Endothelial cell of umbilical vein (primary cell): ENCODE results near the gene FYB1. TPM values are rescaled to one million over a fixed set of nuclear protein-coding genes. Genes with fewer than 3 reads are reported as not detected.

Source experiments
- BruUV-seq: library from RNA; stranded (reverse); fragments of 400-500 nt; replicated peaks from 2 replicates; lab custom pipeline; 2021; lab: Mats Ljungman, UMichigan
- CTCF ChIA-PET: fragments of 300-600, 350-600 bp; sonication (Branson Sonifier 250); formaldehyde crosslinking; loops from one replicate; lab custom pipeline; 2021; ENCODE audit warnings: antibody characterized with exemption, inconsistent platforms; lab: Charles Lee
- POLR2A ChIA-PET: fragments of 300-600, 350-600 bp; sonication (Branson Sonifier 250); formaldehyde crosslinking; loops from one replicate; lab custom pipeline; 2021; ENCODE audit warnings: antibody characterized with exemption, inconsistent platforms; lab: Charles Lee
- DNase-seq: peaks from one replicate; pipeline ENCODE4 v3.0.0-alpha.2; 2011; ENCODE audit warnings: low read depth, low spot score
- FAIRE-seq: peaks from 2 replicates; lab custom pipeline; 2011; peaks lifted over from hg19 to GRCh38; lab: Jason Lieb, UNC
- H2AFZ ChIP-seq: 2 replicates; pipeline ENCODE4 v1.6.0; 2012; ENCODE audit warnings: low read depth, low read length, control low read depth, inconsistent platforms
- H3K27ac ChIP-seq: 2 replicates; pipeline ENCODE4 v1.5.1; 2011; ENCODE audit warnings: low read depth, mild to moderate bottlenecking, control low read depth, low read length, moderate library complexity; ENCODE audit not compliant: insufficient read depth
- H3K27me3 ChIP-seq, 2 experiments: 2 replicates each; pipeline versions ENCODE4 v1.6.0 to v1.6.1; 2011; ENCODE audit warnings: low read length in 2 of 2, mixed read lengths in 1 of 2; ENCODE audit not compliant: control insufficient read depth in 2 of 2, insufficient read depth in 2 of 2
- H3K36me3 ChIP-seq, 2 experiments: 2 replicates in 1 of 2; 3 replicates in 1 of 2; pipeline ENCODE4 v1.5.1; 2011; ENCODE audit warnings: low read length in 2 of 2, mild to moderate bottlenecking in 1 of 2, moderate library complexity in 1 of 2; ENCODE audit not compliant: control insufficient read depth in 2 of 2, insufficient read depth in 2 of 2; ENCODE audit errors: extremely low read depth in 1 of 2
- H3K4me1 ChIP-seq: 3 replicates; pipeline ENCODE4 v1.5.1; 2011; ENCODE audit warnings: mild to moderate bottlenecking, low read length; ENCODE audit not compliant: control insufficient read depth, insufficient read depth; ENCODE audit errors: extremely low read depth
- H3K4me2 ChIP-seq: 2 replicates; pipeline ENCODE4 v1.6.1; 2011; ENCODE audit warnings: low read length, control low read depth, mixed read lengths; ENCODE audit not compliant: insufficient read depth
- H3K4me3 ChIP-seq, 3 experiments: fragments of 200-600 bp in 1 of 3; sonication (generic), shearing (Covaris generic) in 1 of 3; replicated peaks in 1 of 3; 2 replicates each; pipeline ENCODE4 v1.5.1; 2011 to 2016; ENCODE audit warnings: control low read depth in 3 of 3, low read length in 3 of 3, mild to moderate bottlenecking in 2 of 3, inconsistent platforms in 1 of 3, low read depth in 1 of 3, moderate library complexity in 1 of 3; ENCODE audit not compliant: insufficient read depth in 1 of 3
- H3K79me2 ChIP-seq: 2 replicates; pipeline ENCODE4 v1.6.0; 2012; ENCODE audit warnings: low read length, inconsistent platforms; ENCODE audit not compliant: control insufficient read depth, insufficient read depth
- H3K9ac ChIP-seq: replicated peaks from 2 replicates; pipeline ENCODE3; 2011; ENCODE audit warnings: low read length, control low read depth; ENCODE audit not compliant: insufficient read depth; ENCODE audit errors: extremely low read depth
- H3K9me1 ChIP-seq: replicated peaks from 3 replicates; pipeline ENCODE4 v1.6.0; 2011; ENCODE audit warnings: mild to moderate bottlenecking, low read length; ENCODE audit not compliant: control insufficient read depth, insufficient read depth; ENCODE audit errors: extremely low read depth
- H3K9me3 ChIP-seq: replicated peaks from 2 replicates; pipeline ENCODE4 v1.5.1; 2012; ENCODE audit warnings: low read length, inconsistent platforms; ENCODE audit not compliant: control insufficient read depth, insufficient read depth
- H4K20me1 ChIP-seq: replicated peaks from 2 replicates; pipeline ENCODE3; 2011; ENCODE audit warnings: mild to moderate bottlenecking, low read length; ENCODE audit not compliant: control insufficient read depth, insufficient read depth; ENCODE audit errors: extremely low read depth
- CTCF ChIP-seq, 2 donors: IDR thresholded peaks; 1 replicate in 1 of 2; 2 replicates in 1 of 2; pipeline ENCODE4 v1.5.1; 2011; ENCODE audit warnings: low read length in 2 of 2, mild to moderate bottlenecking in 2 of 2, moderate library complexity in 2 of 2, control low read depth in 1 of 2, inconsistent platforms in 1 of 2, low read depth in 1 of 2; ENCODE audit not compliant: insufficient read depth in 1 of 2; ENCODE audit errors: extremely low read depth in 1 of 2
- EZH2 ChIP-seq: IDR thresholded peaks from 2 replicates; pipeline ENCODE4 v1.6.1; 2012; ENCODE audit warnings: borderline replicate concordance, low read depth, mild to moderate bottlenecking, moderate library complexity, low read length, inconsistent platforms; ENCODE audit not compliant: severe bottlenecking
- FOS ChIP-seq: IDR thresholded peaks from 2 replicates; pipeline ENCODE4 v1.6.1; 2011; ENCODE audit warnings: mild to moderate bottlenecking, low read length, moderate library complexity, borderline replicate concordance; ENCODE audit not compliant: insufficient read depth
- GATA2 ChIP-seq: IDR thresholded peaks from 2 replicates; pipeline ENCODE4 v1.7.0; 2011; ENCODE audit warnings: low read depth, mild to moderate bottlenecking, moderate library complexity, mixed read lengths, low read length; ENCODE audit not compliant: insufficient read length, insufficient read depth
- JUN ChIP-seq: IDR thresholded peaks from 2 replicates; pipeline ENCODE4 v1.6.1; 2011; ENCODE audit warnings: borderline replicate concordance, low read depth; ENCODE audit not compliant: insufficient read length, insufficient read depth
- MAX ChIP-seq: IDR thresholded peaks from 2 replicates; pipeline ENCODE4 v1.6.1; 2011; ENCODE audit not compliant: insufficient read depth, insufficient read length
- MYC ChIP-seq: IDR thresholded peaks from one replicate; pipeline ENCODE4 v1.6.1; 2011; ENCODE audit warnings: mild to moderate bottlenecking, low read depth, low read length
- POLR2A ChIP-seq: IDR thresholded peaks from 2 replicates; pipeline ENCODE4 v1.6.1; 2012; ENCODE audit warnings: low read depth, mild to moderate bottlenecking, control low read depth, low read length
- POLR2AphosphoS5 ChIP-seq: IDR thresholded peaks from 2 replicates; pipeline ENCODE4 v1.6.1; 2012; ENCODE audit warnings: low read depth, mild to moderate bottlenecking, control low read depth, low read length, moderate library complexity; ENCODE audit not compliant: insufficient read depth
- dilution Hi-C: fragments of 300-500 bp; cut with MboI; formaldehyde crosslinking; loops from one replicate; pipeline ENCODE4 v1.15.0; 2019; ENCODE audit warnings: low sequenced_read_pairs; ENCODE audit not compliant: extremely low pct_ligation_motif_present
- intact Hi-C: fragments of 100-400 bp; cut with micrococcal nuclease; formaldehyde crosslinking; loops from one replicate; pipeline ENCODE4 v1.10.0; 2022
- polyA plus RNA-seq, 4 experiments: library from polyadenylated mRNA; depleted of rRNA in 3 of 4; stranded (reverse) in 3 of 4; unstranded in 1 of 4; fragments of >200 nt; gene quantifications; 2 replicates each; pipeline versions ENCODE4 v1.2.1 to v1.2.3, GENCODE V29; 2011 to 2012; ENCODE audit warnings: missing spikeins in 1 of 4
- total RNA-seq: library from RNA; stranded (reverse); gene quantifications from 2 replicates; pipeline ENCODE4 v1.2.3, GENCODE V29; 2021

The FYB1 gene
- total and polyA plus RNA-seq, 2 donors (not counting 3 experiments of a cell fraction or from before 2014, with no cell fraction given), result 0.44 TPM; not detected in 1

GRCh38 chr5:39100851-39101396 lies 118.4 kb downstream of the FYB1 start:
- H3K27ac ChIP-seq, result peak overlapping the region; percentile 14
- H3K4me1 ChIP-seq, result peaks cover 20% of the 10 kb centered on the region
- H2AFZ ChIP-seq, result peak overlapping the region; percentile 43
- ChIA-PET CTCF (interaction anchor here (0.8 to 1.4 kb wide), 4 partner anchors 17 to 29 kb away, joined by 3 to 6 read pairs (median 4); no protein-coding TSS in a partner anchor), POLR2A (no interaction called here)
- H4K20me1 ChIP-seq, result no peaks in the 10 kb centered on the region
- H3K9ac ChIP-seq, result no peak overlapping the region
- no peaks in the 10 kb centered on the region for H3K9me3 ChIP-seq
- no peaks in the 10 kb centered on the region for H3K79me2 ChIP-seq
- H3K27me3 ChIP-seq, result no peaks in the 10 kb centered on the region
- FAIRE-seq (peak; percentile 76), DNase-seq (peak; percentile 65)
- intact Hi-C loops, result loop anchor here (1.0 kb wide), 1 partner anchor 8 kb away; no protein-coding TSS in a partner anchor
- no peak overlapping the region for H3K4me3 ChIP-seq
- H3K9me1 ChIP-seq, result no peaks in the 10 kb centered on the region
- H3K36me3 ChIP-seq, result no peaks in the 10 kb centered on the region
- dilution Hi-C loops, result no loop called here
- peak; percentile 13 for TF ChIP-seq GATA2
- no peak for TF ChIP-seq EZH2
- TF ChIP-seq POLR2A, result no peak
- no peak for TF ChIP-seq JUN
- no peak for TF ChIP-seq MYC
- TF ChIP-seq POLR2AphosphoS5, result peak; percentile 34
- TF ChIP-seq FOS, result peak; percentile 83
- BruUV-seq, result TSS peak; percentile 92
- H3K4me2 ChIP-seq, result no peak overlapping the region

- FAIRE-seq (no peak), DNase-seq (no peak)
- Histone ChIP-seq H3K4me3 (no peak overlapping the region), H2AFZ (no peak overlapping the region), H3K9ac (no peak overlapping the region), H3K9me3 (no peaks in the 10 kb centered on the region), H3K27me3 (no peaks in the 10 kb centered on the region), H3K4me1 (peaks cover 20% of the 10 kb centered on the region), H3K9me1 (no peaks in the 10 kb centered on the region), H4K20me1 (no peaks in the 10 kb centered on the region), H3K27ac (no peak overlapping the region), H3K4me2 (no peak overlapping the region), H3K36me3 (no peaks in the 10 kb centered on the region), H3K79me2 (no peaks in the 10 kb centered on the region)
- ChIA-PET POLR2A (no interaction called here), CTCF (interaction anchor here (0.8 to 4.9 kb wide), 6 partner anchors 10 to 29 kb away, joined by 3 to 38 read pairs (median 4); no protein-coding TSS in a partner anchor)
- dilution Hi-C loops, result no loop called here
- TF ChIP-seq MAX (no peak), CTCF (IDR thresholded peaks at IDR 0.05; ENCODE audit: extremely low read depth in 1 of 2, insufficient read depth in 1 of 2, low read depth in 1 of 2, low read length in 2 of 2) (no peak), GATA2 (no peak), MYC (no peak), JUN (no peak), POLR2AphosphoS5 (no peak), FOS (no peak), POLR2A (no peak), EZH2 (no peak)
- no TSS peak for BruUV-seq
- intact Hi-C loops, result no loop called here
Observed at GRCh38 chr5:39100301-39100850, 119.0 kb downstream of the FYB1 start.
